Measurements from ENCODE around the gene SLC25A5. TPM values are rescaled to one million over a fixed set of nuclear protein-coding genes. Genes with fewer than 3 reads are reported as not detected.
A peak's percentile ranks its signal among the peaks of the same experiment; 100 is the strongest.

Gene SLC25A5
- polyA plus RNA-seq, 1 donor = 138 TPM

DNA sequence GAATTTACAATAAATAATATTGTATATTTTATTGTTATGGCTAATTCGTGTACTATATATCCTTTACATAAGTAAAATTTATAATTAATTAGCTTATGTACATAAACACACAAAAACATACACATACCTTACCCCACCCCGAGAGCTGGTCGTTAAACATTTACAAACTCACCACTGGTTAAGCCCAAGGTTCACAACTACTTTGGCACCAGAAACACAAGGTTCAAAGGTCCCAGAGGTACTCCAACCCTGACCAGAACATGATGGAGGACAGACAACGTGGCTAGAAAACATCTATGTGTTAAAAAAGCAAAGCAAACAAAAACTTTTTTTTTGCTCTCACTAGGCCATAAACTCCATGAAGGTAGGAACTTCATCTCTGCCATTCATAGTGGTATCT, 37.7 kb downstream of the SLC25A5 start:
- DNase-seq = no peak

DNA sequence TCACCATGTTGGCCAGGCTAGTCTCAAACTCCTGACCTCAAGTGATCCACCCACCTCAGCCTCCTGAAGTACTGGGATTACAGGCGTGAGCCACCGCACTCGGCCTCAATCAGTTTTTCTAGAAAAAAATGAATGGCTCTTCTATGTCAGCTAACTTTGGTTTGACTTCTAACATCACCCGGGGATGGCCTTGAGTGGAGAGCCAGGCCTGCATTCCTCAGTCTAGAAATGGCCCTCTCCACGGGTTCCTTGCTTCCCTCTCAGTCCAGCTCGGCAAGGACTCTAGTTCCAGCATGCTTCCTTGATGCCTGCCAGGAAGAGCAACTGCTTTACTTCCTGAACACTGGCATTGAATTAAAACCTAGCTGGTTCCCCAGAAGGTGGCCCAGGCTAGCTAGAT, 39.0 kb downstream of the SLC25A5 start:
- DNase-seq = no peak

DNA sequence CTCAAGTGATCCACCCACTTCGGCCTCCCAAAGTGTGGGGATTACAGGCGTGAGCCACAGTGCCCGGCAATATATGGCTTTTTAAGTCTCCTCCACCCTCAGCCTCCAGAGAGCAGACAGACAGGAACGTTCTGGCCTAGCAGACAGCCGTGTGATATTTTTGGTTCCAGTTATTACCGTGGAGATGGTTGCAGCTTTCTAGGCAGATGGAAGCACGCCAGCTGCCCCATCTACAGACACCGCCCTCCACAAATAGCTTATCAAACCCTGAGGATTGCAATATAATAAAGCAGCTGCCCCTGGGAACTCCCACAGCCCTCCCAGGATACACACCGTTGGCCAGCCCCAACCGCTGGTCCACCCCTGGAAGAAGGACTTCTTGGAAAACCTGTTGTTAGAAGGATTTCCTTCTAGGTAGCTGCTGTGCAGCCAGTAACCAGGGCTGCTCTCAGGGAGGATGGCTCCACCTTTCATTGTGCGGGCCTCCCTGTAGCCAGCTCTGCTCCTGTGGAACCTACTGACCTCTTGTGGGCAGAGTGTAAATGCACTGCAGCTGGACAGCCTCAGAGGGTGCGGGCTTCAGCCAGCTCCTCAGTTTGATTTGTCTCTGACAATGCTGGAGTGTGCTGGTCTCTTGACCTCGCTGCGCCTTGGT, 44.0 kb downstream of the SLC25A5 start:
- DNase-seq = peak; percentile 30

DNA sequence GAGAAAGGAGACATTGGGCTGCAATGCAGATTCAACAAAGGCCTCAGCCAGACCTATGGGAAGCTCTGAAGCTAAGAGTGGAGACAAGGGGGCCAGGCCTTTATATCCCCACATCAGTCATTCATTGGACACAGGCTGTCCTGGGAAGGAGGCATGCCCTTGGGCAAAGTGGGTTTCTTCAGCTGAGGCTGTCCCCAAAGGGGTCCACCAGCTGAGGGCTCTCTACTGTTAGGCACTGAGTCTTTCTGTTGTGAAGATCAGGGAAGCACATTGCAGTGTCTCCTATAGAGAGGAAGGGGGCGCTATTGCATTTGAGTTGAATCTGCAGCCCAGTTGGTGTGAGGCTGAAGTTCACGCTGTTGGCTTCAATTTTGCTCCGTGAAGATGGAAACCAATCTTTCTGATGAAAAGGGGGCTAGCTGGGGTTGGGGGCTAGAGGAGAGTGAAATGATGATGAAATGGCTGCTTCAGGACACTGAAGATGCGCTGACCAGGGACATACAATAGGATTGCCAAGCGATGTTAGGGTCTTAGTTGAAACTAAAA, 48.0 kb downstream of the SLC25A5 start:
- peak; percentile 48 for DNase-seq

DNA sequence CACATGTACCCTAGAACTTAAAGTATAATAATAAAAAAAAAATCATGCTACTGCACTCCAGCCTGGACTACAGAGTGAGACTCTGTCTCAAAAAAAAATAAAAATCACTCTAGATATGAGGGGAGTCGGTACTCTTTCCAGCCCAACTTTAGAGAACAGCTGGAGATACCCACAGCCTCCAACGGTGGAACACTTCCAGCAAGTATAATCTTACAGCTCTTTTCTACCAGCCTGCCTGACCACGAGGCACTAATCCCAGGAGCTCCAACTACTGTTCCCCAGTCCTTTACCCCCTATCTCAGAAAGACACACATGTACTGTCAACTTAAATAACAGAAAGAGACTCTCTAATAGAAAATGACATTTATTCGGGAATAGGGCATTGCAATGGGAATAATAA, 50.1 kb downstream of the SLC25A5 start:
- DNase-seq = no peak

Other genes with a start within 250 kb of the SLC25A5 start
- gene PGRMC1, start 232.2 kb upstream of the SLC25A5 start, polyA plus RNA-seq (ENCODE audit: insufficient read length) = 75.5 TPM
- 6.9 TPM for gene SLC25A43, start 69.1 kb upstream of the SLC25A5 start, polyA plus RNA-seq (ENCODE audit: insufficient read length)
- 16.4 TPM for gene STEEP1, start 97.0 kb downstream of the SLC25A5 start, polyA plus RNA-seq (ENCODE audit: insufficient read length)
- gene UBE2A, start 106.1 kb downstream of the SLC25A5 start, polyA plus RNA-seq (ENCODE audit: insufficient read length) = 58.6 TPM
- gene NKRF, start 138.0 kb downstream of the SLC25A5 start, polyA plus RNA-seq (ENCODE audit: insufficient read length) = 6.7 TPM
- 24.4 TPM for gene SEPTIN6, start 224.7 kb downstream of the SLC25A5 start, polyA plus RNA-seq (ENCODE audit: insufficient read length)

Data from hindlimb muscle (tissue), 1 donor.